Measurements from ENCODE around the gene STAG3.
"Not testable (repeated sequence)": the region's sequence is repeated elsewhere in the genome, so short reads cannot be mapped to it uniquely, and the experiment has no call there.

STAG3 gene

DNA sequence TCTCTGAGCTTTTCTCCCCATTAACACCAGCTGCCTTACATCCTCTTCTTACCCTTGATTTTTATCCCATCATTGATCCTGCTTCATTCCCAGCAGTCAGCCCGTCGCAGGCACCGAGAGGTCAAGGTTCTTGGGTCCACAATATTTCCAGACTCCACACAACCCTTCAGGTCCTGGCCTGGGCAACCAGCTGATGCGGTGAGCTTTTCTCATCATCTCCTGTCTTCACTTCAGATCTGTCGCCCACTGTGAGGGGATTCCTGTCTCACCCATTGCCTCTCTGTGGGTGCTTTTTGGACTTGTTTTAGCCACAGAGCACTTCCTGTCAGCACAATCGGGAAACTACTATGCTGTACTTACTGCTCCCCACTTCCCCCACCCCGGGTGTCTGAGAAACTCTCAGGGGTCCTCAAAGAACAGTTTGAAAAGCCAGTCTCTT, 33.6 kb downstream of the STAG3 start:
- Histone ChIP-seq H3K36me3 (ENCODE audit: insufficient read depth, low read length) (no peaks in the 10 kb centered on the region), H3K4me2 (ENCODE audit: low read depth, low read length, poor library complexity, severe bottlenecking) (peak overlapping the region; percentile 46), H3F3A (ENCODE audit: low read depth) (no peaks in the 10 kb centered on the region), H3K9me2 (replicated peaks; ENCODE audit: low read depth, low read length) (no peaks in the 10 kb centered on the region), H3K27me3 (ENCODE audit: insufficient read depth, low read length, poor library complexity, severe bottlenecking) (no peaks in the 10 kb centered on the region), H3K9me3 (ENCODE audit: insufficient read depth, low read depth, low read length) (no peaks in the 10 kb centered on the region), H4K20me1 (ENCODE audit: insufficient read depth, low read length, poor library complexity, severe bottlenecking) (no peaks in the 10 kb centered on the region), H2AFZ (ENCODE audit: low read length) (no peak overlapping the region), H3K4me3 (ENCODE audit: low read length, poor library complexity, severe bottlenecking) (peak overlapping the region; percentile 28), H3K4me1 (ENCODE audit: insufficient read depth, low read length, poor library complexity, severe bottlenecking) (peaks cover 20% of the 10 kb centered on the region), H3K9ac (ENCODE audit: low read depth, low read length, poor library complexity, severe bottlenecking) (peak overlapping the region; percentile 45), H3K79me2 (ENCODE audit: insufficient read depth, low read length) (no peaks in the 10 kb centered on the region)
- TF ChIP-seq EZH2phosphoT487 (IDR thresholded peaks at IDR 0.05; ENCODE audit: borderline replicate concordance): no peak
- TF ChIP-seq, protein P1, sequence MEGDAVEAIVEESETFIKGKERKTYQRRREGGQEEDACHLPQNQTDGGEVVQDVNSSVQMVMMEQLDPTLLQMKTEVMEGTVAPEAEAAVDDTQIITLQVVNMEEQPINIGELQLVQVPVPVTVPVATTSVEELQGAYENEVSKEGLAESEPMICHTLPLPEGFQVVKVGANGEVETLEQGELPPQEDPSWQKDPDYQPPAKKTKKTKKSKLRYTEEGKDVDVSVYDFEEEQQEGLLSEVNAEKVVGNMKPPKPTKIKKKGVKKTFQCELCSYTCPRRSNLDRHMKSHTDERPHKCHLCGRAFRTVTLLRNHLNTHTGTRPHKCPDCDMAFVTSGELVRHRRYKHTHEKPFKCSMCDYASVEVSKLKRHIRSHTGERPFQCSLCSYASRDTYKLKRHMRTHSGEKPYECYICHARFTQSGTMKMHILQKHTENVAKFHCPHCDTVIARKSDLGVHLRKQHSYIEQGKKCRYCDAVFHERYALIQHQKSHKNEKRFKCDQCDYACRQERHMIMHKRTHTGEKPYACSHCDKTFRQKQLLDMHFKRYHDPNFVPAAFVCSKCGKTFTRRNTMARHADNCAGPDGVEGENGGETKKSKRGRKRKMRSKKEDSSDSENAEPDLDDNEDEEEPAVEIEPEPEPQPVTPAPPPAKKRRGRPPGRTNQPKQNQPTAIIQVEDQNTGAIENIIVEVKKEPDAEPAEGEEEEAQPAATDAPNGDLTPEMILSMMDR (conservative IDR thresholded peaks at IDR 0.05; ENCODE audit: low read length): no peak

DNA sequence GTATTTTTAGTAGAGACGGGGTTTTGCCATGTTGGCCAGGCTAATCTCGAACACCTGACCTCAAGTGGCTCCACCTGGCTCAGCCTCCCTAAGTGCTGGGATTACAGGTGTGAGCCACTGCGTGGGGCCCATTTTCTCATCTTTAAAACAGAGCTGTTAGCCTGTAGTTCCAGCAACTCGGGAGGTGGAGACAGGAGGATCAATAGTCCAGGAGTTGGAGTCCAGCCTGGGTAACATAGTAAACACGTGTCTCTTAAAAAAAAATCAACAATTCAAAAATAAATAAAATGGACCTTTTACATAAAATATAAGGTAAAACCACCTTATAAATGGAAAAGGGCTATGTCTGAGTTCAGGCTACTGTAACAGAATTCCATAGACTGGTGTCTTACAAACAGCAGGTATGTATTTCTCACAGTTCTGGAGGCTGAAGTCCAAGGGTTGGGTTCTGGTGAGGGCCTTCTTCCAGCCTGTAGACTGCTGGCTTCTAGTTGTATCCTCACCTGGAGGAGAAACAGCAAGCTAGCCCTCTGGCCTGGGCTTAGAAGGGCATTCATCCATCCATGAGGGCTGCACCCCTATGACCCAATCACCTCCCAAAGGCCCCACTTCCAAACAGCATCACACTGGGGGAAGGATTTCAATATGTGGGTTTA, 35.0 kb downstream of the STAG3 start:
- H3K9me3 ChIP-seq (ENCODE audit: insufficient read depth, low read depth, low read length): no peaks in the 10 kb centered on the region
- no peaks in the 10 kb centered on the region for H4K20me1 ChIP-seq (ENCODE audit: insufficient read depth, low read length, poor library complexity, severe bottlenecking)
- no peaks in the 10 kb centered on the region for H3K36me3 ChIP-seq (ENCODE audit: insufficient read depth, low read length)
- no peaks in the 10 kb centered on the region for H3K79me2 ChIP-seq (ENCODE audit: insufficient read depth, low read length)
- no peaks in the 10 kb centered on the region for H3F3A ChIP-seq (ENCODE audit: low read depth)
- H3K4me2 ChIP-seq (ENCODE audit: low read depth, low read length, poor library complexity, severe bottlenecking): no peak overlapping the region
- TF ChIP-seq EZH2phosphoT487 (IDR thresholded peaks at IDR 0.05; ENCODE audit: borderline replicate concordance): no peak
- TF ChIP-seq, protein P1 (conservative IDR thresholded peaks at IDR 0.05; ENCODE audit: low read length): no peak
- H3K9ac ChIP-seq (ENCODE audit: low read depth, low read length, poor library complexity, severe bottlenecking): no peak overlapping the region
- no peak overlapping the region for H3K4me3 ChIP-seq (ENCODE audit: low read length, poor library complexity, severe bottlenecking)
- no peaks in the 10 kb centered on the region for H3K9me2 ChIP-seq (replicated peaks; ENCODE audit: low read depth, low read length)
- no peak overlapping the region for H2AFZ ChIP-seq (ENCODE audit: low read length)
- peaks cover 20% of the 10 kb centered on the region for H3K4me1 ChIP-seq (ENCODE audit: insufficient read depth, low read length, poor library complexity, severe bottlenecking)
- no peaks in the 10 kb centered on the region for H3K27me3 ChIP-seq (ENCODE audit: insufficient read depth, low read length, poor library complexity, severe bottlenecking)

DNA sequence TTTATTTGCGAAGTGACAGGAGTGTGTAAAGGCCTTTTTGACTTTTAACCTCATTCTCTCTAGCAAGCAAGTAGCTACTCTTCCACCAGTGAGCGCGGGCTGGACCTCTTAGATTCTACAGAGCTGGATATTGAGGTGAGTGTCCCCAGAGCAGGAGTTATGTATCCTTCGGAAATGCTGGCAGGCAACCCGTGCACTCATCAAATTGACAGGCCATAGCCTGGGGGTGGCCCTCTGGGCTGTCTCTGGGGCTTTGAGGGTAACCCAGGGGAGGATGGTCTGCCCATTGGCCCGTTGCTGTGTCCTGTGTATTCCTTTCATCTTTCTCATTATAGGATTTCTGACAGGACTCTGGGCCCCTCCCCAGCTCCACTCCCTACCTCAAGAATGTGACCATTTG, 36.0 kb downstream of the STAG3 start:
- no peak overlapping the region for H2AFZ ChIP-seq (ENCODE audit: low read length)
- no peak overlapping the region for H3K4me3 ChIP-seq (ENCODE audit: low read length, poor library complexity, severe bottlenecking)
- peaks cover 20% of the 10 kb centered on the region for H3K4me1 ChIP-seq (ENCODE audit: insufficient read depth, low read length, poor library complexity, severe bottlenecking)
- H3K79me2 ChIP-seq (ENCODE audit: insufficient read depth, low read length): no peaks in the 10 kb centered on the region
- TF ChIP-seq, protein P1 (conservative IDR thresholded peaks at IDR 0.05; ENCODE audit: low read length): no peak
- no peak for TF ChIP-seq EZH2phosphoT487 (IDR thresholded peaks at IDR 0.05; ENCODE audit: borderline replicate concordance)
- H3K36me3 ChIP-seq (ENCODE audit: insufficient read depth, low read length): no peaks in the 10 kb centered on the region
- H4K20me1 ChIP-seq (ENCODE audit: insufficient read depth, low read length, poor library complexity, severe bottlenecking): no peaks in the 10 kb centered on the region
- no peak overlapping the region for H3K4me2 ChIP-seq (ENCODE audit: low read depth, low read length, poor library complexity, severe bottlenecking)
- no peaks in the 10 kb centered on the region for H3K27me3 ChIP-seq (ENCODE audit: insufficient read depth, low read length, poor library complexity, severe bottlenecking)
- no peak overlapping the region for H3K9ac ChIP-seq (ENCODE audit: low read depth, low read length, poor library complexity, severe bottlenecking)
- H3K9me3 ChIP-seq (ENCODE audit: insufficient read depth, low read depth, low read length): no peaks in the 10 kb centered on the region
- no peaks in the 10 kb centered on the region for H3F3A ChIP-seq (ENCODE audit: low read depth)
- no peaks in the 10 kb centered on the region for H3K9me2 ChIP-seq (replicated peaks; ENCODE audit: low read depth, low read length)

DNA sequence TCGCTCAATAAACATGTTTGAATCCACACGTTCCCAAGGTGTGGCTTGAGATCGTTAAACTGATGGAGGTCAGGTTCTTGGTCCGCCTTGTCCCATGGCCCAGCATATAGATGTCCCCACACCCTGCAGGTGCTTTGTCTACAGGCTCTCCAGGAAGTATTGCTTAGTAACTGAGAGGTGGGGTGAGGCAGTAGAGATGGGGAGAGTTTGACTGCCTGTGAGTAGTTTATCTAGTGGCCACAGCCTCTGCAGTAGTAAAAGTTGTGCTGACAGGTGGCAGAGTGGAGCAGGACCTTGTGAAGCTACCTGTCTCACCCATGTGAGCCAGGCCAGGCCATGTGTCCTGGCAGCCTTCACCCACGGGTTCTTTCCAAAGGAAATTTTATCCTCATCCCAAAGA, 36.6 kb downstream of the STAG3 start:
- not testable (repeated sequence) for H3K79me2 ChIP-seq (ENCODE audit: insufficient read depth, low read length); H4K20me1 ChIP-seq (ENCODE audit: insufficient read depth, low read length, poor library complexity, severe bottlenecking); H3K4me3 ChIP-seq (ENCODE audit: low read length, poor library complexity, severe bottlenecking); H3F3A ChIP-seq (ENCODE audit: low read depth); H3K9ac ChIP-seq (ENCODE audit: low read depth, low read length, poor library complexity, severe bottlenecking); H3K9me2 ChIP-seq (replicated peaks; ENCODE audit: low read depth, low read length); H3K9me3 ChIP-seq (ENCODE audit: insufficient read depth, low read depth, low read length); H3K27me3 ChIP-seq (ENCODE audit: insufficient read depth, low read length, poor library complexity, severe bottlenecking); H3K4me2 ChIP-seq (ENCODE audit: low read depth, low read length, poor library complexity, severe bottlenecking); H3K36me3 ChIP-seq (ENCODE audit: insufficient read depth, low read length); H2AFZ ChIP-seq (ENCODE audit: low read length)
- H3K4me1 ChIP-seq (ENCODE audit: insufficient read depth, low read length, poor library complexity, severe bottlenecking): peaks cover 13% of the 10 kb centered on the region
